Renal cortical epithelial cell (primary cell): ENCODE data around the gene PEAK3. TPM values are rescaled to one million over a fixed set of nuclear protein-coding genes. Genes with fewer than 3 reads are reported as not detected.
"Not testable (repeated sequence)": the region's sequence is repeated elsewhere in the genome, so short reads cannot be mapped to it uniquely, and the experiment has no call there.

Experiments
- DNase-seq: peaks from one replicate; pipeline ENCODE4 v3.0.0-alpha.2; 2011; ENCODE audit warnings: low read depth
- total RNA-seq: library from RNA; depleted of rRNA; stranded (reverse); fragments of >200 nt; gene quantifications from 2 replicates; pipeline ENCODE4 v1.2.3, GENCODE V29; 2014

PEAK3 gene
- total RNA-seq, 1 donor from 2014 or later: 0.05 TPM

- no peak for DNase-seq
Measured at GRCh38 chr19:2288818-2289713, 7.1 kb upstream of the PEAK3 start.

- no peak for DNase-seq
Measured at GRCh38 chr19:2288338-2288817, 6.4 kb upstream of the PEAK3 start.

GRCh38 chr19:2287585-2288337 is 5.8 kb upstream of the PEAK3 start:
- no peak for DNase-seq

- no peak for DNase-seq
Measured at GRCh38 chr19:2286402-2287140, 4.6 kb upstream of the PEAK3 start.

GRCh38 chr19:2283835-2284507 is 2.0 kb upstream of the PEAK3 start:
- DNase-seq: no peak

- no peak for DNase-seq
Measured at GRCh38 chr19:2282862-2283237, 875 bp upstream of the PEAK3 start.

- DNase-seq: not testable (repeated sequence)
Measured at GRCh38 chr19:2281265-2282061, 512 bp downstream of the PEAK3 start.

GRCh38 chr19:2280633-2281264 is 1.2 kb downstream of the PEAK3 start:
- DNase-seq: no peak

- no peak for DNase-seq
Measured at GRCh38 chr19:2278459-2279158, 3.4 kb downstream of the PEAK3 start.

- DNase-seq: no peak
Measured at GRCh38 chr19:2277138-2277537, 4.8 kb downstream of the PEAK3 start.

GRCh38 chr19:2276429-2276986 is 5.5 kb downstream of the PEAK3 start:
- no peak for DNase-seq

GRCh38 chr19:2275588-2276428 is 6.2 kb downstream of the PEAK3 start:
- DNase-seq: no peak

GRCh38 chr19:2274931-2275535 is 6.9 kb downstream of the PEAK3 start:
- DNase-seq: no peak

GRCh38 chr19:2274185-2274711 is 7.7 kb downstream of the PEAK3 start:
- no peak for DNase-seq

- DNase-seq: no peak
Measured at GRCh38 chr19:2273356-2274184, 8.4 kb downstream of the PEAK3 start.

- DNase-seq: no peak
Measured at GRCh38 chr19:2271234-2272103, 10.5 kb downstream of the PEAK3 start.
